NB4 (cell line): ENCODE results near the gene ARHGEF4.

Experiments used
- MYC ChIP-seq: IDR thresholded peaks from 2 replicates; pipeline ENCODE4 v1.6.1; 2011; ENCODE audit warnings: low read depth, low read length
- POLR2A ChIP-seq: IDR thresholded peaks from 2 replicates; pipeline ENCODE4 v1.6.1; 2011; ENCODE audit warnings: mild to moderate bottlenecking; ENCODE audit not compliant: insufficient read length; ENCODE audit errors: extremely low read depth
- TF ChIP-seq, protein P1 (sequence below): IDR thresholded peaks from one replicate; pipeline ENCODE4 v1.5.1; 2012; ENCODE audit warnings: low read depth, low read length

DNA sequence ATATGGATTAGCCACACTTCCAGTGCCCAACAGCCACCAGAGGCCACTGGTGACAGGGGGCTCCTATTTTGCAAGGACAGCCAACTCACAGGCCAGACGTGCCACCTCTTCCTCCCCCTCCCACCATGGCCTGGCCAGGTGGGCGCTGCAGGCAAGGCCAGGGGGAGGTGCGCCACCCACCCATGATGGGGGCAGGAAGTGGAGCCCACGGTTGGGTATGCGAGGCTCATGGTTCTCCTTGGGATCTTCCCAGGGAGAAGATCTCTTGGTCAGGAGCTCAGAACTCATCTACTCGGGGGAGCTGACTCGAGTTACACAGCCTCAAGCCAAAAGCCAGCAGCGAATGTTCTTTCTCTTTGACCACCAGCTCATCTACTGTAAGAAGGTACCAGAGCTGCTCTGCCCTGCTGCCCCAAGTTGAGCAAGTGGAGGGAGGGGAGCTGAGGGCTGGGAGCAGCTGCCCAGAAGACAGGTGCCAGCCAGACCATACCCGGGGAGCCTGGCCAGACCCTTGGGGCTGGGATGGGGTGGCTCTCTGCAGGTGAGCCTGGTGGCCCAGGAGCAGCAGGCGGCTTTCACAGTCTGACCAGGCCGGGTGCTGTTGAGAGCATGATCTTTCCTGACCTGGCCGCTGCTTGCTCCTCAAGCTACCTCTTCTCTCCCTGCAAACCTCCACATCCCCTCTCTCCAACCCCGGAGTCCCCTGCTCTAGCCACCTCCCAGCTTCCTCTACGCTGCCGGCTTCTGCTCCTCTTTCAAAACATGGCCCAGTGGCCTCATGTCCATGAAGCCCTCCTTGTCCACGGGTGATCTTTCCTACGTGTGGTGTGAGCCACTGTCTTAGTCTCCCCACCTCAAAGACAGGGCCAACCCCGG lies 206.7 kb downstream of the ARHGEF4 start:
- no peak for TF ChIP-seq POLR2A
- TF ChIP-seq, protein P1, sequence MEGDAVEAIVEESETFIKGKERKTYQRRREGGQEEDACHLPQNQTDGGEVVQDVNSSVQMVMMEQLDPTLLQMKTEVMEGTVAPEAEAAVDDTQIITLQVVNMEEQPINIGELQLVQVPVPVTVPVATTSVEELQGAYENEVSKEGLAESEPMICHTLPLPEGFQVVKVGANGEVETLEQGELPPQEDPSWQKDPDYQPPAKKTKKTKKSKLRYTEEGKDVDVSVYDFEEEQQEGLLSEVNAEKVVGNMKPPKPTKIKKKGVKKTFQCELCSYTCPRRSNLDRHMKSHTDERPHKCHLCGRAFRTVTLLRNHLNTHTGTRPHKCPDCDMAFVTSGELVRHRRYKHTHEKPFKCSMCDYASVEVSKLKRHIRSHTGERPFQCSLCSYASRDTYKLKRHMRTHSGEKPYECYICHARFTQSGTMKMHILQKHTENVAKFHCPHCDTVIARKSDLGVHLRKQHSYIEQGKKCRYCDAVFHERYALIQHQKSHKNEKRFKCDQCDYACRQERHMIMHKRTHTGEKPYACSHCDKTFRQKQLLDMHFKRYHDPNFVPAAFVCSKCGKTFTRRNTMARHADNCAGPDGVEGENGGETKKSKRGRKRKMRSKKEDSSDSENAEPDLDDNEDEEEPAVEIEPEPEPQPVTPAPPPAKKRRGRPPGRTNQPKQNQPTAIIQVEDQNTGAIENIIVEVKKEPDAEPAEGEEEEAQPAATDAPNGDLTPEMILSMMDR, result no peak
- no peak for TF ChIP-seq MYC
